NCI-H82 treated with DMSO at 0.1 percent for 48 hours (cell line): ENCODE results near the gene PFKFB3.
A peak's percentile ranks its signal among the peaks of the same experiment; 100 is the strongest.
"Not testable (repeated sequence)": the region's sequence is repeated elsewhere in the genome, so short reads cannot be mapped to it uniquely, and the experiment has no call there.

Experiments used
- DNase-seq: peaks from one replicate; lab custom pipeline; 2025; ENCODE audit not compliant: unreplicated experiment; lab: John Stamatoyannopoulos, UW

PFKFB3 gene

GRCh38 chr10:6201516-6201975 lies 1.2 kb upstream of the PFKFB3 start:
- DNase-seq = no peak

- DNase-seq = no peak
Measured at GRCh38 chr10:6202098-6202683, 541 bp upstream of the PFKFB3 start.

GRCh38 chr10:6203331-6204062 lies 765 bp downstream of the PFKFB3 start:
- DNase-seq = no peak

GRCh38 chr10:6204063-6204340 lies 1.3 kb downstream of the PFKFB3 start:
- no peak for DNase-seq

GRCh38 chr10:6204341-6205191 lies 1.8 kb downstream of the PFKFB3 start:
- no peak for DNase-seq

DNA sequence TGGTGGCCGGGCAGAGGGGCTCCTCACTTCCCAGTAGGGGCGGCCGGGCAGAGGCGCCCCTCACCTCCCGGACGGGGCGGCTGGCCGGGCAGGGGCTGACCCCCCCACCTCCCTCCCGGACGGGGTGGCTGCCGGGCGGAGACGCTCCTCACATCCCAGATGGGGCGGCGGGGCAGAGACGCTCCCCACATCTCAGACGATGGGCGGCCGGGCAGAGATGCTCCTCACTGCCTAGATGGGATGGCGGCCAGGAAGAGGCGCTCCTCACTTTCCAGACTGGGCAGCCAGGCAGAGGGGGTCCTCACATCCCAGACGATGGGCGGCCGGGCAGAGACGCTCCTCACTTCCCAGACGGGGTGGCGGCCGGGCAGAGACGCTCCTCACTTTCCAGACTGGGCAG lies 3.8 kb downstream of the PFKFB3 start:
- not testable (repeated sequence) for DNase-seq

- DNase-seq = no peak
Measured at GRCh38 chr10:6207658-6208057, 4.9 kb downstream of the PFKFB3 start.

GRCh38 chr10:6208799-6209235 lies 6.1 kb downstream of the PFKFB3 start:
- no peak for DNase-seq

GRCh38 chr10:6211341-6211670 lies 8.6 kb downstream of the PFKFB3 start:
- DNase-seq = no peak

DNA sequence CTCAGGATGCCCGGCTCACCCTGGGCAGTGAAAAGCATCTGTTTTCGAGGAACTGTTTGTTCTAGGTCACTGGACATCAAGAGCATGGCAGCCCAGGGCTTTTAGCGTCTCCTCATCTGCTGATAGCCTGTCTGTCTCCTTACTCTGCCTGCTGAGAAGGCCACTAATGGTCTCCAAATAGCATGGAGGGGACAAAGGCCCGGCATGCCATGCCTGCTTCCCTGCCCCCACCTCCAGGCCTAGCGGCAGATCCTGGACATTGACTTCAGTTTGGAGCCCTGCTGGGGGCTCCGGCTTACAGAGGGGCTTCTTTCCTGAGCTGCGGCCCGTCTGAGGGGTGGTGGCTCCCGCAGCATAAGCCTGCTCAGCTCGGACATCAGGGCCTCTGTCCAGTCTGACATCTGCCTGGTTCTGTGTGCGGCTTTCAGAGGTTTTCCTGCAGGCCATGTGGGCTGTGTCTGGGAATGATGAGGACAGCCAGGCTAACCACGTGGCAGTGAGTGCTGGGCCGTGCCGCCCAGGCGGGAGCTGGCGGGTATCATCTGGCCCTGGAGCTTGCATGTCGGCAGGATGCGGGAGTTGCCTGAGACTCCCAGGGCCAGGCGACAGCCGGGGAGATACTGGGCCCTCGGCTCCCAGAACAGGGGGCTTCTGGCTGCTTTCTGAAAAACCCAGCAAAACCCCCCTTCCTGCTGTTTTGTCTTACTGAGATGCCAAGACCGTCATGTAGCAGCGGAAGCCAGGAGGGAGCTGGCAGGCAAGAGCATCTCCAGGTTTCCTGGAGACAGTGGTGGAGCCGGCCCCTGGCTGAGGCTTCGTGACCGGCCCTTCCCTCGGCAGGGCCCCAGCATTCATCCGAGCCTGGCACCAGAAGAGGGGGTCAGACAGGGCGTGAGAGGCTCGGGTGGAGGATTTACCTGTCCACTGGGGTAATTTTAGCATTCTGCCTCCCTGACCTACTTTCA lies 9.2 kb downstream of the PFKFB3 start:
- no peak for DNase-seq

GRCh38 chr10:6212806-6213205 lies 10.1 kb downstream of the PFKFB3 start:
- DNase-seq = no peak

GRCh38 chr10:6213257-6213905 lies 10.6 kb downstream of the PFKFB3 start:
- no peak for DNase-seq

GRCh38 chr10:6213908-6214307 lies 11.2 kb downstream of the PFKFB3 start:
- DNase-seq = no peak

DNA sequence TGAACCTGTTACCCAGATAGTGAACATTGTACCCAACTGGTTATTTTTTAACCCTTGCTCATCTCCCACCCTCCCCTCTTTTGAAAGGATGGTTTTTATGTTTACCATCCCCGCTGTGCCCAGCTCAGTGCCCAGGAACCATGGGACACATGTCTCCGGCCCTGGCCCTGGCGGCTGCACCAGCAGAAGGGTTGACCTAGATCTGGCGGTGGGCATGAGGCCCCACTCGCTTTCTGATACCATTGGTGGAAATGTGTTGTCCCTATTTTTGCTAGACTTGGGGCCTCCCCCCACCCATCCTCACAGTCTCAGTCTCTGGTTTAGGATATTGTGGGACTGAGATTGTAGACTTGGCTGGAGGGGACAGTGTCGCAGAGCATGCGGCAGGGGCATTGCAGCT lies 11.9 kb downstream of the PFKFB3 start:
- DNase-seq = no peak

- DNase-seq = no peak
Measured at GRCh38 chr10:6215241-6215640, 12.5 kb downstream of the PFKFB3 start.

GRCh38 chr10:6215683-6216484 lies 13.2 kb downstream of the PFKFB3 start:
- DNase-seq = no peak

DNA sequence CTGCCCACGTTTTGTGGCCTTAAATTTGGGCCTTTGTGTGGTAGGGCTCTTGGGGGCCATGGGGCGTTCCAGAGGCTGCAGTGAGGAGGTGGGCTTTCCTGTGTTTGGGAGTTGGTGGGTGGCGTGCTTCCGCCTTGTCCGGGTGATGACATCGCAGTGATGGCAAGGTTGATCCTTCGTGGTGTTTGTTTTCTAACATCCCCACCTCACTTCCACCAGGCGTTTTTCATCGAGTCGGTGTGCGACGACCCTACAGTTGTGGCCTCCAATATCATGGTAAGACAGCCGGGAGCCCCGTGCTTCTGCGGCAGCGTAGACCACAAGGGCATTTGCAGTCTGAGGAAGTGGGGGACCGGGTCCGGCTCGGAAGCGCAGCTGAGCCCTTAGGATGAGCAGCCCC lies 14.2 kb downstream of the PFKFB3 start:
- DNase-seq = no peak

- DNase-seq = no peak
Measured at GRCh38 chr10:6217611-6218010, 14.9 kb downstream of the PFKFB3 start.

- peak; percentile 95 for DNase-seq
Measured at GRCh38 chr10:6218692-6219493, 16.2 kb downstream of the PFKFB3 start.
